ENCODE results near the gene OSBP. TPM values are rescaled to one million over a fixed set of nuclear protein-coding genes. Genes with fewer than 3 reads are reported as not detected.

OSBP gene
- total and polyA plus RNA-seq, 2 donors (not counting 3 experiments of a cell fraction or from before 2014, with no cell fraction given): 14.2 to 37.5 TPM

DNA sequence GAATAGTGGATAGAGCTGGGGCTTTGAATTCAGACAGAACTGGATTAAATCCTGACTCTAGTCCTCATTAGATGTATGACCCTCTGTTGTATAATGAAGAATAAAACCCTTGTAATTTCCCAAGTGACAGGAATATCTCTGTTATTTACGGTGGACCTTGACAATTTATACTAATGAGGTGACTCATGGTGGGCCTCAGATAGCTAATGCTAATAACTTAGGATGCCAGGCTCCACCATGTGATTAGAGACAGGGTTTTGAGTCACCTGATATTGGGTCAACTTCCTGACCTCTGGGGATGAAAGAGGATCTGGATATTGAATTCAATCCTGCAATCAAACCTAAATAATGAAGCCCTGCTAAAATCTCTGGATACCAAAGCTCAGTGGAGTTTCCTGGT is 33.6 kb downstream of the OSBP start:
- BruUV-seq (replicated peaks): no TSS peak
- Histone ChIP-seq H2AFZ (ENCODE audit: low read depth, low read length) (no peak overlapping the region), H3K27ac (ENCODE audit: insufficient read depth, low read depth, low read length) (no peak overlapping the region), H3K4me2 (ENCODE audit: insufficient read depth, low read length) (no peak overlapping the region), H3K36me3 (ENCODE audit: control insufficient read depth in 2 of 2, extremely low read depth in 1 of 2, insufficient read depth in 2 of 2, low read length in 2 of 2) (peaks cover 13 to 20% of the 10 kb centered on the region in 2 experiments), H4K20me1 (replicated peaks; ENCODE audit: control insufficient read depth, extremely low read depth, insufficient read depth, low read length) (no peaks in the 10 kb centered on the region), H3K4me1 (ENCODE audit: control insufficient read depth, extremely low read depth, insufficient read depth, low read length) (no peaks in the 10 kb centered on the region), H3K27me3 (ENCODE audit: control insufficient read depth in 2 of 2, insufficient read depth in 2 of 2, low read length in 2 of 2) (no peaks in the 10 kb centered on the region), H3K79me2 (ENCODE audit: control insufficient read depth, insufficient read depth, low read length) (no peaks in the 10 kb centered on the region), H3K9me3 (replicated peaks; ENCODE audit: control insufficient read depth, insufficient read depth, low read length) (no peaks in the 10 kb centered on the region), H3K4me3 (replicated peaks in 1 of 3; ENCODE audit: insufficient read depth in 1 of 3, low read depth in 1 of 3, low read length in 3 of 3) (no peak overlapping the region), H3K9ac (replicated peaks; ENCODE audit: extremely low read depth, insufficient read depth, low read length) (no peak overlapping the region), H3K9me1 (replicated peaks; ENCODE audit: control insufficient read depth, extremely low read depth, insufficient read depth, low read length) (no peaks in the 10 kb centered on the region)
- ChIA-PET CTCF (interaction anchor here (0.8 to 1.5 kb wide), 2 partner anchors 16 to 45 kb away, joined by 3 read pairs; no protein-coding TSS in a partner anchor), POLR2A (no interaction called here)
- TF ChIP-seq JUN (IDR thresholded peaks at IDR 0.05; ENCODE audit: borderline replicate concordance, insufficient read depth, insufficient read length, low read depth) (peak; percentile 4), EZH2 (IDR thresholded peaks at IDR 0.05; ENCODE audit: borderline replicate concordance, low read depth, low read length, severe bottlenecking) (no peak), POLR2AphosphoS5 (IDR thresholded peaks at IDR 0.05; ENCODE audit: insufficient read depth, low read depth, low read length) (no peak), FOS (IDR thresholded peaks at IDR 0.05; ENCODE audit: borderline replicate concordance, insufficient read depth, low read length) (no peak)
- DNase-seq (ENCODE audit: low read depth, low spot score): no peak
- FAIRE-seq: peak; percentile 26
- intact Hi-C loops (cut with micrococcal nuclease) (no loop called here), dilution Hi-C loops (cut with MboI; ENCODE audit: extremely low pct_ligation_motif_present, low sequenced_read_pairs) (no loop called here)

DNA sequence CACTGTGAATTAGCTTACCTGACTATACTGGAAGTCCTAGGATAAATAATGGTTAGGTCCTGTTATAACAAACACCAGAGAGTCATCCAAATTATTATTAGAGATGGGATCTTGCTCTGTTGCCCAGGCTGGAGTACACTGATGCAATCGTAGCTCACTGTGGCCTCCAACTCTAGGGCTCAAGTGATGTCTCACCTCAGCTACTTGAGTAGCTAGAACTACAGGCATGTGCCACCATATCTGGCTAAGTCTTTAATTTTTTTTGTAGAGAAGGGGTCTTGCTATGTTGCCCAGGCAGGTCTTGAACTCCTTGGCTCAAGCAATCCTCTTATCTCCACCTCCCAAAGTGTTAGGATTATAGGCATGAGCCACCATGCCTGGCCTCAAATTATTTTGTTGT is 37.2 kb downstream of the OSBP start:
- Histone ChIP-seq H2AFZ (ENCODE audit: low read depth, low read length) (no peak overlapping the region), H3K4me1 (ENCODE audit: control insufficient read depth, extremely low read depth, insufficient read depth, low read length) (peaks cover 3% of the 10 kb centered on the region), H3K79me2 (ENCODE audit: control insufficient read depth, insufficient read depth, low read length) (no peaks in the 10 kb centered on the region), H3K27me3 (ENCODE audit: control insufficient read depth in 2 of 2, insufficient read depth in 2 of 2, low read length in 2 of 2) (no peaks in the 10 kb centered on the region), H3K9ac (replicated peaks; ENCODE audit: extremely low read depth, insufficient read depth, low read length) (no peak overlapping the region), H4K20me1 (replicated peaks; ENCODE audit: control insufficient read depth, extremely low read depth, insufficient read depth, low read length) (no peaks in the 10 kb centered on the region), H3K27ac (ENCODE audit: insufficient read depth, low read depth, low read length) (no peak overlapping the region), H3K9me1 (replicated peaks; ENCODE audit: control insufficient read depth, extremely low read depth, insufficient read depth, low read length) (no peaks in the 10 kb centered on the region), H3K4me2 (ENCODE audit: insufficient read depth, low read length) (no peak overlapping the region), H3K4me3 (replicated peaks in 1 of 3; ENCODE audit: insufficient read depth in 1 of 3, low read depth in 1 of 3, low read length in 3 of 3) (no peak overlapping the region), H3K36me3 (ENCODE audit: control insufficient read depth in 2 of 2, extremely low read depth in 1 of 2, insufficient read depth in 2 of 2, low read length in 2 of 2) (peaks cover 18 to 27% of the 10 kb centered on the region in 2 experiments), H3K9me3 (replicated peaks; ENCODE audit: control insufficient read depth, insufficient read depth, low read length) (no peaks in the 10 kb centered on the region)
- ChIA-PET POLR2A (no interaction called here), CTCF (no interaction called here)
- DNase-seq (ENCODE audit: low read depth, low spot score) (no peak), FAIRE-seq (no peak)
- intact Hi-C loops (cut with micrococcal nuclease): no loop called here
- TF ChIP-seq POLR2A (IDR thresholded peaks at IDR 0.05; ENCODE audit: low read depth, low read length) (no peak), GATA2 (IDR thresholded peaks at IDR 0.05; ENCODE audit: insufficient read depth, insufficient read length, low read depth, low read length) (no peak), MYC (IDR thresholded peaks at IDR 0.05; ENCODE audit: low read depth, low read length) (no peak), EZH2 (IDR thresholded peaks at IDR 0.05; ENCODE audit: borderline replicate concordance, low read depth, low read length, severe bottlenecking) (no peak), FOS (IDR thresholded peaks at IDR 0.05; ENCODE audit: borderline replicate concordance, insufficient read depth, low read length) (no peak), POLR2AphosphoS5 (IDR thresholded peaks at IDR 0.05; ENCODE audit: insufficient read depth, low read depth, low read length) (no peak), JUN (IDR thresholded peaks at IDR 0.05; ENCODE audit: borderline replicate concordance, insufficient read depth, insufficient read length, low read depth) (no peak), MAX (IDR thresholded peaks at IDR 0.05; ENCODE audit: insufficient read depth, insufficient read length) (no peak)
- TF ChIP-seq, protein P1, sequence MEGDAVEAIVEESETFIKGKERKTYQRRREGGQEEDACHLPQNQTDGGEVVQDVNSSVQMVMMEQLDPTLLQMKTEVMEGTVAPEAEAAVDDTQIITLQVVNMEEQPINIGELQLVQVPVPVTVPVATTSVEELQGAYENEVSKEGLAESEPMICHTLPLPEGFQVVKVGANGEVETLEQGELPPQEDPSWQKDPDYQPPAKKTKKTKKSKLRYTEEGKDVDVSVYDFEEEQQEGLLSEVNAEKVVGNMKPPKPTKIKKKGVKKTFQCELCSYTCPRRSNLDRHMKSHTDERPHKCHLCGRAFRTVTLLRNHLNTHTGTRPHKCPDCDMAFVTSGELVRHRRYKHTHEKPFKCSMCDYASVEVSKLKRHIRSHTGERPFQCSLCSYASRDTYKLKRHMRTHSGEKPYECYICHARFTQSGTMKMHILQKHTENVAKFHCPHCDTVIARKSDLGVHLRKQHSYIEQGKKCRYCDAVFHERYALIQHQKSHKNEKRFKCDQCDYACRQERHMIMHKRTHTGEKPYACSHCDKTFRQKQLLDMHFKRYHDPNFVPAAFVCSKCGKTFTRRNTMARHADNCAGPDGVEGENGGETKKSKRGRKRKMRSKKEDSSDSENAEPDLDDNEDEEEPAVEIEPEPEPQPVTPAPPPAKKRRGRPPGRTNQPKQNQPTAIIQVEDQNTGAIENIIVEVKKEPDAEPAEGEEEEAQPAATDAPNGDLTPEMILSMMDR (IDR thresholded peaks at IDR 0.05; ENCODE audit: extremely low read depth in 1 of 2, insufficient read depth in 1 of 2, low read depth in 1 of 2, low read length in 2 of 2): no peak
- BruUV-seq (replicated peaks): no TSS peak
- dilution Hi-C loops (cut with MboI; ENCODE audit: extremely low pct_ligation_motif_present, low sequenced_read_pairs): no loop called here
